Trophoblast cell (in vitro differentiated cells and primary cell): ENCODE measurements around the gene MIA.

Experiments
- DNase-seq, 2 donors: peaks; one replicate each; pipeline ENCODE4 v3.0.0-alpha.2; 2016
- H2AFZ ChIP-seq: 2 replicates; pipeline ENCODE4 v1.6.1; 2013; ENCODE audit warnings: low read length, moderate library complexity, mild to moderate bottlenecking; ENCODE audit not compliant: insufficient read depth, poor library complexity
- H2AK5ac ChIP-seq: 2 replicates; pipeline ENCODE4 v1.6.1; 2013; ENCODE audit warnings: mild to moderate bottlenecking, low read length
- H2BK120ac ChIP-seq: 2 replicates; pipeline ENCODE4 v1.6.1; 2013; ENCODE audit warnings: low read length, mild to moderate bottlenecking, moderate library complexity; ENCODE audit not compliant: insufficient read depth, poor library complexity
- H2BK12ac ChIP-seq: 2 replicates; pipeline ENCODE4 v1.6.1; 2013; ENCODE audit warnings: mild to moderate bottlenecking, low read length, moderate library complexity
- H2BK5ac ChIP-seq: 2 replicates; pipeline ENCODE4 v1.6.1; 2013; ENCODE audit warnings: low read length, low read depth, moderate library complexity, mild to moderate bottlenecking; ENCODE audit not compliant: poor library complexity
- H3K14ac ChIP-seq: 2 replicates; pipeline ENCODE4 v1.6.1; 2013; ENCODE audit warnings: mild to moderate bottlenecking, low read length
- H3K18ac ChIP-seq: 2 replicates; pipeline ENCODE4 v1.6.1; 2013; ENCODE audit warnings: mild to moderate bottlenecking, low read length
- H3K23ac ChIP-seq: 2 replicates; pipeline ENCODE4 v1.6.1; 2013; ENCODE audit warnings: low read length
- H3K27ac ChIP-seq: 2 replicates; pipeline ENCODE4 v1.5.1; 2013; ENCODE audit warnings: low read depth, mild to moderate bottlenecking, inconsistent platforms, low read length, moderate library complexity
- H3K27me3 ChIP-seq: 2 replicates; pipeline ENCODE4 v1.6.1; 2013; ENCODE audit warnings: inconsistent platforms, mild to moderate bottlenecking, low read length, moderate library complexity; ENCODE audit not compliant: insufficient read depth
- H3K36me3 ChIP-seq, 2 experiments: 1 replicate in 1 of 2; 2 replicates in 1 of 2; pipeline ENCODE4 v1.6.1; 2013; ENCODE audit warnings: low read length in 2 of 2, mild to moderate bottlenecking in 2 of 2, moderate library complexity in 1 of 2; ENCODE audit not compliant: insufficient read depth in 2 of 2, control insufficient read depth in 1 of 2
- H3K4ac ChIP-seq: 2 replicates; pipeline ENCODE4 v1.6.1; 2013; ENCODE audit warnings: low read depth, mild to moderate bottlenecking, low read length, moderate library complexity
- H3K4me1 ChIP-seq, 2 experiments: 1 replicate in 1 of 2; 2 replicates in 1 of 2; pipeline ENCODE4 v1.6.1; 2013; ENCODE audit warnings: low read length in 2 of 2, mild to moderate bottlenecking in 2 of 2, moderate library complexity in 1 of 2; ENCODE audit not compliant: insufficient read depth in 2 of 2, control insufficient read depth in 1 of 2
- H3K4me2 ChIP-seq: 2 replicates; pipeline ENCODE4 v1.6.1; 2013; ENCODE audit warnings: inconsistent platforms, mild to moderate bottlenecking, low read length, moderate library complexity
- H3K4me3 ChIP-seq: 2 replicates; pipeline ENCODE4 v1.5.1; 2013; ENCODE audit warnings: mild to moderate bottlenecking, low read depth, low read length, inconsistent platforms
- H3K79me1 ChIP-seq: one replicate; pipeline ENCODE4 v1.6.1; 2013; ENCODE audit warnings: low read length
- H3K79me2 ChIP-seq: 2 replicates; pipeline ENCODE4 v1.6.1; 2013; ENCODE audit warnings: low read length, mild to moderate bottlenecking; ENCODE audit not compliant: control insufficient read depth, insufficient read depth, poor library complexity
- H3K9ac ChIP-seq: 2 replicates; pipeline ENCODE4 v1.6.1; 2013; ENCODE audit warnings: mild to moderate bottlenecking, low read length
- H3K9me3 ChIP-seq: 2 replicates; pipeline ENCODE4 v1.6.1; 2013; ENCODE audit warnings: low read depth, mild to moderate bottlenecking, control low read depth, inconsistent platforms, low read length; ENCODE audit not compliant: insufficient read depth
- H4K12ac ChIP-seq: 2 replicates; pipeline ENCODE4 v1.6.1; 2013; ENCODE audit warnings: low read depth, mild to moderate bottlenecking, low read length, moderate library complexity
- H4K8ac ChIP-seq: 2 replicates; pipeline ENCODE4 v1.6.1; 2013; ENCODE audit warnings: low read depth, mild to moderate bottlenecking, low read length, moderate library complexity
- H4K91ac ChIP-seq: one replicate; pipeline ENCODE4 v1.6.1; 2013; ENCODE audit warnings: low read depth, mild to moderate bottlenecking, low read length, moderate library complexity
- WGBS: extraction: QIAGEN DNeasy Blood & Tissue Kit; methylation state at CpG from one replicate; pipeline ENCODE4 v1.1.7; 2013; ENCODE audit warnings: missing lambda C conversion rate; ENCODE audit not compliant: insufficient read length, insufficient coverage; ENCODE audit errors: extremely low coverage; 5-methylcytosine and 5-hydroxymethylcytosine counted together

The MIA gene

GRCh38 chr19:40745402-40745780 is 29.9 kb upstream of the MIA start:
- Histone ChIP-seq H2AK5ac (peak overlapping the region; percentile 7), H3K14ac (peak overlapping the region; percentile 54), H3K23ac (no peak overlapping the region), H2AFZ (no peak overlapping the region), H3K4me2 (peak overlapping the region; percentile 32), H2BK120ac (peak overlapping the region; percentile 14), H3K9me3 (no peaks in the 10 kb centered on the region), H3K4me1 (peaks cover 30 to 31% of the 10 kb centered on the region in 2 experiments), H4K91ac (peak overlapping the region; percentile 84), H3K4me3 (no peak overlapping the region), H3K79me1 (peaks cover 19% of the 10 kb centered on the region), H3K4ac (no peak overlapping the region), H3K27ac (peak overlapping the region; percentile 78), H2BK5ac (peak overlapping the region; percentile 50), H3K79me2 (peaks cover 7% of the 10 kb centered on the region), H3K18ac (peak overlapping the region; percentile 19), H3K27me3 (no peaks in the 10 kb centered on the region), H4K12ac (no peak overlapping the region), H3K36me3 (peaks cover 3 to 5% of the 10 kb centered on the region in 2 experiments), H3K9ac (no peak overlapping the region), H2BK12ac (no peak overlapping the region), H4K8ac (peak overlapping the region; percentile 59)
- peak in 1 of 2 donors; percentile 66 for DNase-seq
- WGBS: no CpG with 5 or more reads among the region's 7 CpGs

GRCh38 chr19:40747536-40747935 is 27.8 kb upstream of the MIA start:
- Histone ChIP-seq H4K91ac (no peak overlapping the region), H3K4ac (no peak overlapping the region), H3K4me3 (no peak overlapping the region), H4K12ac (no peak overlapping the region), H3K27me3 (no peaks in the 10 kb centered on the region), H3K14ac (no peak overlapping the region), H3K36me3 (no peaks in the 10 kb centered on the region), H3K79me1 (peaks cover 28% of the 10 kb centered on the region), H2BK12ac (no peak overlapping the region), H3K18ac (no peak overlapping the region), H3K4me2 (no peak overlapping the region), H2BK120ac (no peak overlapping the region), H4K8ac (no peak overlapping the region), H3K9me3 (no peaks in the 10 kb centered on the region), H2AK5ac (no peak overlapping the region), H2BK5ac (no peak overlapping the region), H3K79me2 (peaks cover 17% of the 10 kb centered on the region), H2AFZ (no peak overlapping the region), H3K9ac (no peak overlapping the region), H3K23ac (no peak overlapping the region), H3K4me1 (peaks cover 30 to 31% of the 10 kb centered on the region in 2 experiments), H3K27ac (no peak overlapping the region)
- WGBS: no CpG with 5 or more reads among the region's 7 CpGs
- DNase-seq: no peak

- Histone ChIP-seq H2BK5ac (peak within 1 kb of the TSS; percentile 92), H3K79me2 (peaks cover 28% of the 10 kb centered on the region), H2AK5ac (peak within 1 kb of the TSS; percentile 93), H2AFZ (peak within 1 kb of the TSS; percentile 62), H3K36me3 (peaks cover 1 to 4% of the 10 kb centered on the region in 2 experiments), H3K4ac (peak within 1 kb of the TSS; percentile 92), H3K4me1 (peaks cover 29 to 31% of the 10 kb centered on the region in 2 experiments), H3K4me2 (peak within 1 kb of the TSS; percentile 68), H3K14ac (peak within 1 kb of the TSS; percentile 94), H3K79me1 (peaks cover 29% of the 10 kb centered on the region), H4K12ac (peak within 1 kb of the TSS; percentile 83), H2BK120ac (peak within 1 kb of the TSS; percentile 91), H3K9me3 (no peaks in the 10 kb centered on the region), H3K27ac (peak within 1 kb of the TSS; percentile 91), H2BK12ac (peak within 1 kb of the TSS; percentile 85), H3K4me3 (peak within 1 kb of the TSS; percentile 93), H4K8ac (peak within 1 kb of the TSS; percentile 98), H4K91ac (peak within 1 kb of the TSS; percentile 98), H3K9ac (peak within 1 kb of the TSS; percentile 97), H3K18ac (peak within 1 kb of the TSS; percentile 90), H3K27me3 (no peaks in the 10 kb centered on the region), H3K23ac (no peak within 1 kb of the TSS)
- WGBS: no CpG with 5 or more reads among the region's 43 CpGs
- DNase-seq: peak; percentile 100
Observed at GRCh38 chr19:40750058-40750873, 25.1 kb upstream of the MIA start, which contains the start of gene ACTMAP. ACTMAP (minus strand) TSS chr19:40750477; CDS start chr19:40749803, 674 bp downstream.

GRCh38 chr19:40750874-40751537 is 24.3 kb upstream of the MIA start, which contains the start of gene SNRPA:
SNRPA (plus strand) TSS chr19:40751203; CDS start chr19:40751409, 206 bp downstream.
- peak within 1 kb of the TSS; percentile 98 for H3K4ac ChIP-seq
- peak within 1 kb of the TSS; percentile 97 for H3K9ac ChIP-seq
- peak within 1 kb of the TSS; percentile 98 for H4K91ac ChIP-seq
- peak within 1 kb of the TSS; percentile 98 for H4K8ac ChIP-seq
- DNase-seq: peak; percentile 99 to 100
- WGBS: no CpG with 5 or more reads among the region's 46 CpGs
- H3K23ac ChIP-seq: no peak within 1 kb of the TSS
- no peaks in the 10 kb centered on the region for H3K9me3 ChIP-seq
- H2AK5ac ChIP-seq: peak within 1 kb of the TSS; percentile 93
- peaks cover 29% of the 10 kb centered on the region for H3K79me1 ChIP-seq
- peak within 1 kb of the TSS; percentile 92 for H2BK5ac ChIP-seq
- H3K14ac ChIP-seq: peak within 1 kb of the TSS; percentile 94
- H2AFZ ChIP-seq: peak within 1 kb of the TSS; percentile 62
- peak within 1 kb of the TSS; percentile 68 for H3K4me2 ChIP-seq
- peak within 1 kb of the TSS; percentile 83 for H4K12ac ChIP-seq
- peaks cover 35% of the 10 kb centered on the region for H3K79me2 ChIP-seq
- peak within 1 kb of the TSS; percentile 93 for H3K4me3 ChIP-seq
- peak within 1 kb of the TSS; percentile 90 for H3K18ac ChIP-seq
- peak within 1 kb of the TSS; percentile 30 for H2BK12ac ChIP-seq
- no peaks in the 10 kb centered on the region for H3K27me3 ChIP-seq
- H2BK120ac ChIP-seq: peak within 1 kb of the TSS; percentile 91
- H3K4me1 ChIP-seq: peaks cover 33 to 34% of the 10 kb centered on the region in 2 experiments
- H3K36me3 ChIP-seq: peaks cover 9 to 11% of the 10 kb centered on the region in 2 experiments
- H3K27ac ChIP-seq: peak within 1 kb of the TSS; percentile 91
